ENCODE data around the gene CALML5. TPM values are rescaled to one million over a fixed set of nuclear protein-coding genes. Genes with fewer than 3 reads are reported as not detected.
"Not testable (repeated sequence)": the region's sequence is repeated elsewhere in the genome, so short reads cannot be mapped to it uniquely, and the experiment has no call there.

Gene CALML5
- total RNA-seq, 2 experiments from 2014 or later = not detected

GRCh38 chr10:5486853-5487235 is 12.5 kb downstream of the CALML5 start:
- ChIA-PET POLR2A (no interaction called here), CTCF (no interaction called here)

GRCh38 chr10:5485948-5486852 is 13.2 kb downstream of the CALML5 start:
- CTCF ChIA-PET = no interaction called here
- POLR2A ChIA-PET = no interaction called here

GRCh38 chr10:5485290-5485689 is 14.1 kb downstream of the CALML5 start:
- CTCF ChIA-PET = no interaction called here
- POLR2A ChIA-PET = no interaction called here

- ChIA-PET POLR2A (no interaction called here), CTCF (no interaction called here)
Measured at GRCh38 chr10:5484205-5484604, 15.2 kb downstream of the CALML5 start.

GRCh38 chr10:5482016-5482415 is 17.4 kb downstream of the CALML5 start:
- POLR2A ChIA-PET = no interaction called here
- CTCF ChIA-PET = no interaction called here

GRCh38 chr10:5481121-5481520 is 18.2 kb downstream of the CALML5 start:
- ChIA-PET CTCF (no interaction called here), POLR2A (no interaction called here)

GRCh38 chr10:5480162-5480941 is 19.0 kb downstream of the CALML5 start:
- ChIA-PET POLR2A (no interaction called here), CTCF (no interaction called here)

- POLR2A ChIA-PET = no interaction called here
- CTCF ChIA-PET = no interaction called here
Measured at GRCh38 chr10:5479481-5480161, 19.7 kb downstream of the CALML5 start.

GRCh38 chr10:5478694-5479305 is 20.6 kb downstream of the CALML5 start:
- CTCF ChIA-PET = no interaction called here
- POLR2A ChIA-PET = no interaction called here

- ChIA-PET CTCF (no interaction called here), POLR2A (no interaction called here)
Measured at GRCh38 chr10:5477948-5478693, 21.2 kb downstream of the CALML5 start.

GRCh38 chr10:5476918-5477525 is 22.3 kb downstream of the CALML5 start:
- CTCF ChIA-PET = no interaction called here
- POLR2A ChIA-PET = no interaction called here

- POLR2A ChIA-PET, CTCF ChIA-PET: not testable (repeated sequence)
Measured at GRCh38 chr10:5475974-5476807, 23.2 kb downstream of the CALML5 start.

GRCh38 chr10:5475088-5475487 is 24.3 kb downstream of the CALML5 start:
- CTCF ChIA-PET, POLR2A ChIA-PET: not testable (repeated sequence)

GRCh38 chr10:5474642-5475041 is 24.7 kb downstream of the CALML5 start:
- POLR2A ChIA-PET, CTCF ChIA-PET: not testable (repeated sequence)

- CTCF ChIA-PET = no interaction called here
- POLR2A ChIA-PET = no interaction called here
Measured at GRCh38 chr10:5470062-5470751, 29.2 kb downstream of the CALML5 start.

- ChIA-PET POLR2A (no interaction called here), CTCF (no interaction called here)
Measured at GRCh38 chr10:5469353-5470061, 29.9 kb downstream of the CALML5 start.

All from activated CD8-positive, alpha-beta memory T cell treated with anti-CD3 and anti-CD28 coated beads for 36 hours (primary cell).